Naive thymus-derived CD8-positive, alpha-beta T cell (primary cell): ENCODE data around the gene ZFAND3. TPM values are rescaled to one million over a fixed set of nuclear protein-coding genes. Genes with fewer than 3 reads are reported as not detected.
"Not testable (repeated sequence)": the region's sequence is repeated elsewhere in the genome, so short reads cannot be mapped to it uniquely, and the experiment has no call there.

Source experiments
- ATAC-seq, 2 donors: fragments of 150-1000 bp; cut with Tn5 transposase in 1 of 2; sonication (Bioruptor Pico), chemical (Tn5 transposase) in 1 of 2; 1 replicate in 1 of 2; 2 replicates in 1 of 2; pipeline ENCODE4 v1.10.0; 2021; ENCODE audit warnings: mild to moderate bottlenecking in 2 of 2, moderate library complexity in 2 of 2
- POLR2A ChIA-PET: fragments of 350-600 bp; sonication (Branson Sonifier 250); formaldehyde crosslinking; loops from one replicate; lab custom pipeline; 2021; ENCODE audit warnings: antibody characterized with exemption; lab: Charles Lee
- DNase-seq, 10 donors: peaks; one replicate each; pipeline versions ENCODE4 v3.0.0 to v3.0.0-alpha.2; 2020 to 2022
- H3K27ac Mint-ChIP-seq, 10 donors: one replicate each; pipeline ENCODE4 v1.8.0; 2020 to 2022; ENCODE audit warnings: mild to moderate bottlenecking in 10 of 10, mixed read lengths in 10 of 10, moderate library complexity in 4 of 10, inconsistent platforms in 1 of 10
- H3K27me3 Mint-ChIP-seq, 5 donors: one replicate each; pipeline ENCODE4 v1.8.0; 2021 to 2022; ENCODE audit warnings: mixed read lengths in 5 of 5
- H3K36me3 Mint-ChIP-seq, 3 donors: one replicate each; pipeline ENCODE4 v1.8.0; 2020 to 2022; ENCODE audit warnings: mixed read lengths in 3 of 3, mild to moderate bottlenecking in 2 of 3, inconsistent platforms in 1 of 3
- H3K4me1 Mint-ChIP-seq, 4 donors: one replicate each; pipeline ENCODE4 v1.8.0; 2021 to 2022; ENCODE audit warnings: mixed read lengths in 4 of 4
- H3K4me3 Mint-ChIP-seq, 10 donors: one replicate each; pipeline ENCODE4 v1.8.0; 2020 to 2022; ENCODE audit warnings: mild to moderate bottlenecking in 10 of 10, mixed read lengths in 10 of 10, moderate library complexity in 6 of 10, inconsistent platforms in 1 of 10
- H3K9me3 Mint-ChIP-seq, 9 donors: one replicate each; pipeline ENCODE4 v1.8.0; 2020 to 2022; ENCODE audit warnings: mixed read lengths in 9 of 9, mild to moderate bottlenecking in 3 of 9, inconsistent platforms in 1 of 9, moderate library complexity in 1 of 9
- polyA plus RNA-seq, 3 donors: library from polyadenylated mRNA; unstranded; fragments of 300-500 nt; fragmentation: Illumina TruSeq; gene quantifications; one replicate each; pipeline ENCODE4 v1.2.3, GENCODE V29; 2021
- total RNA-seq, 8 experiments: library from RNA in 2 of 8; stranded (reverse) in 2 of 8; gene quantifications; one replicate each; pipeline ENCODE4 v1.2.3 and lab custom pipeline; 2021 to 2026

Gene ZFAND3
- total and polyA plus RNA-seq, 5 experiments from 2014 or later: 3.7 to 33.8 (median 4.5) TPM

GRCh38 chr6:37876843-37877242 is 57.3 kb downstream of the ZFAND3 start:
- Mint-ChIP-seq H3K9me3 (peaks cover 0 to 8% (median 6%) of the 10 kb centered on the region in 9 donors), H3K27me3 (no peaks in the 10 kb centered on the region), H3K4me1 (peaks cover 36 to 84% (median 72%) of the 10 kb centered on the region in 4 donors), H3K4me3 (no peak overlapping the region), H3K27ac (peak overlapping the region in 1 of 10 donors; percentile 56), H3K36me3 (peaks cover 8 to 26% (median 16%) of the 10 kb centered on the region in 3 donors)
- ATAC-seq: no peak
- DNase-seq: no peak
- POLR2A ChIA-PET: no interaction called here

- no peak for ATAC-seq
- POLR2A ChIA-PET: no interaction called here
- H3K4me3 Mint-ChIP-seq: peak overlapping the region in 2 of 10 donors; percentile 5 to 47
- H3K4me1 Mint-ChIP-seq: peaks cover 34 to 83% (median 71%) of the 10 kb centered on the region in 4 donors
- no peak for DNase-seq
- H3K27ac Mint-ChIP-seq: peak overlapping the region in 5 of 10 donors; percentile 17 to 63 (median 56)
- no peaks in the 10 kb centered on the region for H3K27me3 Mint-ChIP-seq
- peaks cover 5 to 19% (median 11%) of the 10 kb centered on the region in 3 donors for H3K36me3 Mint-ChIP-seq
- H3K9me3 Mint-ChIP-seq: peaks cover 0 to under 1% (median 0%) of the 10 kb centered on the region in 9 donors
Observed at GRCh38 chr6:37877373-37878149, 58.0 kb downstream of the ZFAND3 start.

GRCh38 chr6:37878150-37878710 is 58.7 kb downstream of the ZFAND3 start:
- DNase-seq (no peak), ATAC-seq (no peak)
- POLR2A ChIA-PET: no interaction called here
- Mint-ChIP-seq H3K9me3 (no peaks in the 10 kb centered on the region), H3K36me3 (peaks cover 4 to 15% (median 10%) of the 10 kb centered on the region in 3 donors), H3K4me3 (no peak overlapping the region), H3K4me1 (peaks cover 33 to 86% (median 71%) of the 10 kb centered on the region in 4 donors), H3K27ac (peak overlapping the region in 3 of 10 donors; percentile 18 to 56 (median 23)), H3K27me3 (no peaks in the 10 kb centered on the region)

- ATAC-seq, H3K9me3 Mint-ChIP-seq, H3K27ac Mint-ChIP-seq, H3K36me3 Mint-ChIP-seq, POLR2A ChIA-PET, DNase-seq, H3K4me3 Mint-ChIP-seq, H3K27me3 Mint-ChIP-seq: not testable (repeated sequence)
- peaks cover 32 to 84% (median 71%) of the 10 kb centered on the region in 4 donors for H3K4me1 Mint-ChIP-seq
Observed at GRCh38 chr6:37880602-37881001, 61.1 kb downstream of the ZFAND3 start.

- peaks cover 27 to 81% (median 60%) of the 10 kb centered on the region in 4 donors for H3K4me1 Mint-ChIP-seq
- no peak for DNase-seq
Observed at GRCh38 chr6:37882292-37882691, 62.8 kb downstream of the ZFAND3 start.

DNA sequence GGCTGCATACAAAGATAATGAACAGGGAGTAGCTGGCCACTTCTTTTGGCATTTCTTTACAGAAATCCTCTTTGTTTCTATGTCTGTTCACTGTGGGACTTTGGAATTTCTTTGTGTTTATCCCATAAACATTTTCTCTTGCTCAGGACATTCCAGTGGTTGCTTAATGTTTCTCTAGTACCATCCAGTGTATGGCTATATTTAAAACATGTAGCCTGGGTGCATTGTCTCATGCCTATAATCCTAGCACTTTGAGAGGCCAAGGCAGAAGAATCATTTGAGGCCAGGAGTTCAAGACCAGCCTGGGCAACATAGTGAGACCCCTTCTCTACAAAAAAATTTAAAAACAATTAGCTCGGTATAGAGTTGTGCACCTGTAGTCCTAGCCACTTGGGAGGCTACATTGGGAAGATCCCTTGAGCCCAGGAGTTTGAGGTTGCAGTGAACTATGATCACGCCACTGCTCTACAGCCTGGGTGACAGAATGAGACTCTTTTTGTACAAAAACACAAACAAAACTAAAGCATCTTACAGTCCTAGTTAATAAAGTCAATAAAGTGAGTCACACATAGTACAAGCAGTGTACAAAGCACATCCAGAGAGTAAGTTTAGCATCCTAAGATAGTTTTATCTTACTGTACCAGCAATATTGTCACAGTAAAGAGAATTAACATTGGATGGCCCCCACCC is 63.3 kb downstream of the ZFAND3 start:
- H3K4me3 Mint-ChIP-seq: no peak overlapping the region

More at GRCh38 chr6:37882292-37882691, 62.8 kb downstream of the ZFAND3 start:
- Mint-ChIP-seq H3K27me3 (no peaks in the 10 kb centered on the region), H3K36me3 (peaks cover 0 to 4% (median 4%) of the 10 kb centered on the region in 3 donors), H3K9me3 (no peaks in the 10 kb centered on the region), H3K27ac (no peak overlapping the region), H3K4me3 (no peak overlapping the region)
- POLR2A ChIA-PET: interaction anchor here (0.8 kb wide), 1 partner anchor 9 kb away, joined by 3 read pairs; no protein-coding TSS in a partner anchor
- ATAC-seq: no peak

DNA sequence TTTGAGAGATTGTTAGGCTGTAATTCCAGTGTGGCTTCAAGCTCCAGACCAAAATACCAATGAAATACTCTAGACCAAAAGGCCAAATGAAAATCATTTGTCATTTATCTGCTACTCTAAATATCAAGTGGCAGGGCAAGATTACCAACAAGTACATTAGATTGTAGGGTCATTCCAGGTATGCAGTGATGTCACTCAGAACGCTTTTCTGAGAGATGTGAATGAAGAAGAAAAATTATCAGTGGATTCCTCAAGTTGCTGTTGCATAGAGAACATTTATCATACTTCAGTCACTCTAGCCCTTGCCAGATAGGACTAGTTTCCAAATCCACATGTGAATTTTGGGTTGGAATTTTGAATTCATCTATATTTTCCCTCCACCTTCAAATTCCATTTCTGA is 65.0 kb downstream of the ZFAND3 start:
- POLR2A ChIA-PET: interaction anchor here (0.6 kb wide), 1 partner anchor 819 kb away, joined by 4 read pairs; no protein-coding TSS in a partner anchor
- H3K4me1 Mint-ChIP-seq: peaks cover 13 to 80% (median 56%) of the 10 kb centered on the region in 4 donors
- ATAC-seq (no peak), DNase-seq (no peak)
- no peak overlapping the region for H3K4me3 Mint-ChIP-seq
- no peaks in the 10 kb centered on the region for H3K9me3 Mint-ChIP-seq
- no peaks in the 10 kb centered on the region for H3K27me3 Mint-ChIP-seq
- H3K36me3 Mint-ChIP-seq: peaks cover 0 to 4% (median 4%) of the 10 kb centered on the region in 3 donors
- H3K27ac Mint-ChIP-seq: peak overlapping the region in 1 of 10 donors; percentile 45

More for the DNA sequence above, 63.3 kb downstream of the ZFAND3 start:
- H3K9me3 Mint-ChIP-seq: no peaks in the 10 kb centered on the region
- POLR2A ChIA-PET: no interaction called here
- no peak for ATAC-seq
- H3K27ac Mint-ChIP-seq: peak overlapping the region in 1 of 10 donors; percentile 20
- no peak for DNase-seq
- no peaks in the 10 kb centered on the region for H3K27me3 Mint-ChIP-seq
- H3K4me1 Mint-ChIP-seq: peaks cover 21 to 81% (median 59%) of the 10 kb centered on the region in 4 donors
- H3K36me3 Mint-ChIP-seq: peaks cover 0 to 4% (median 4%) of the 10 kb centered on the region in 3 donors

- DNase-seq (no peak), ATAC-seq (no peak)
- no peak overlapping the region for H3K4me3 Mint-ChIP-seq
- H3K9me3 Mint-ChIP-seq: peaks cover 0 to 17% (median 2%) of the 10 kb centered on the region in 9 donors
- POLR2A ChIA-PET: interaction anchor here (1.3 kb wide), 1 partner anchor 14 kb away, joined by 3 read pairs; no protein-coding TSS in a partner anchor
- H3K27ac Mint-ChIP-seq: peak overlapping the region in 2 of 10 donors; percentile 3 to 29
- no peaks in the 10 kb centered on the region for H3K27me3 Mint-ChIP-seq
- peaks cover 17 to 84% (median 56%) of the 10 kb centered on the region in 4 donors for H3K4me1 Mint-ChIP-seq
- peaks cover 4 to 17% (median 8%) of the 10 kb centered on the region in 3 donors for H3K36me3 Mint-ChIP-seq
Observed at GRCh38 chr6:37889051-37889450, 69.5 kb downstream of the ZFAND3 start.

- Mint-ChIP-seq H3K4me1 (peaks cover 17 to 87% (median 55%) of the 10 kb centered on the region in 4 donors), H3K27me3 (no peaks in the 10 kb centered on the region), H3K27ac (peak overlapping the region in 2 of 10 donors; percentile 3 to 48), H3K4me3 (no peak overlapping the region), H3K36me3 (peaks cover 8 to 21% (median 12%) of the 10 kb centered on the region in 3 donors), H3K9me3 (peaks cover 0 to 22% (median 4%) of the 10 kb centered on the region in 9 donors)
- ATAC-seq (no peak), DNase-seq (no peak)
- POLR2A ChIA-PET: interaction anchor here (1.3 kb wide), 1 partner anchor 13 kb away, joined by 3 read pairs; no protein-coding TSS in a partner anchor
Observed at GRCh38 chr6:37889486-37889885, 70.0 kb downstream of the ZFAND3 start.

GRCh38 chr6:37891072-37891471 is 71.5 kb downstream of the ZFAND3 start:
- Mint-ChIP-seq H3K36me3 (peaks cover 16 to 30% (median 22%) of the 10 kb centered on the region in 3 donors), H3K27ac (peak overlapping the region in 2 of 10 donors; percentile 0 to 29), H3K4me1 (peaks cover 12 to 85% (median 53%) of the 10 kb centered on the region in 4 donors), H3K27me3 (no peaks in the 10 kb centered on the region), H3K9me3 (peaks cover 0 to 35% (median 14%) of the 10 kb centered on the region in 9 donors), H3K4me3 (no peak overlapping the region)
- POLR2A ChIA-PET: interaction anchor here (1.6 kb wide), 1 partner anchor 9 kb away, joined by 3 read pairs; no protein-coding TSS in a partner anchor
- ATAC-seq (no peak), DNase-seq (no peak)

DNA sequence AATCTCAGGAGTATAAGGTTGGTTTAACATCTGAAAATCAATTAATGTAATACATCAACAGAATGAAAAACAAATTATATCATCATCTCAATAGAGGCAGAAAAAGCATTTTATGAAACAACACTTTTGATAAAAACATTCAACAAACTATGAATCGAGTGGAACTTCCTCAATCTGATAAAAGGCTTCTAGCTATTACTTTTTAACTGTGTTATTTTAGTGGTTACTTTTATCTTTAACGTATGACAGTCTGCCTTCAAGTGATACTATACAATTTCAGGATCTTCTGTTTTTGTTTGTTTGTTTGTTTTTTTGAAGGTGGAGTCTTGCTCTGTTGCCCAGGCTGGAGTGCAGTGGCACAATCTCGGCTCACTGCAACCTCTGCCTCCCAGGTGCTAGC is 73.7 kb downstream of the ZFAND3 start:
- Mint-ChIP-seq H3K4me3 (peak overlapping the region in 1 of 10 donors; percentile 24), H3K36me3 (peaks cover 16 to 29% (median 22%) of the 10 kb centered on the region in 3 donors), H3K27ac (peak overlapping the region in 5 of 10 donors; percentile 4 to 55 (median 41)), H3K9me3 (peaks cover 0 to 38% (median 14%) of the 10 kb centered on the region in 9 donors), H3K4me1 (peaks cover 24 to 87% (median 64%) of the 10 kb centered on the region in 4 donors), H3K27me3 (no peaks in the 10 kb centered on the region)
- POLR2A ChIA-PET: no interaction called here
- ATAC-seq (no peak), DNase-seq (no peak)

GRCh38 chr6:37893734-37894133 is 74.2 kb downstream of the ZFAND3 start:
- H3K4me1 Mint-ChIP-seq: peaks cover 24 to 84% (median 61%) of the 10 kb centered on the region in 4 donors
- H3K27me3 Mint-ChIP-seq: not testable (repeated sequence)

More at GRCh38 chr6:37893734-37894133, 74.2 kb downstream of the ZFAND3 start:
- ATAC-seq, POLR2A ChIA-PET, H3K4me3 Mint-ChIP-seq, DNase-seq: not testable (repeated sequence)
- peaks cover 16 to 29% (median 22%) of the 10 kb centered on the region in 3 donors for H3K36me3 Mint-ChIP-seq
- peak overlapping the region in 1 of 10 donors; percentile 55 for H3K27ac Mint-ChIP-seq
- H3K9me3 Mint-ChIP-seq: peaks cover 0 to 38% (median 14%) of the 10 kb centered on the region in 9 donors
